ENCODE measurements around the gene ECEL1.

The ECEL1 gene

GRCh38 chr2:232523402-232523681 lies 35.7 kb upstream of the ECEL1 start:
- peaks cover 0 to 9% of the 10 kb centered on the region in 2 experiments for H3K4me1 ChIP-seq (ENCODE audit: control insufficient read depth in 1 of 2, insufficient read depth in 1 of 2, low read depth in 1 of 2, low read length in 1 of 2)
- H3K9me3 ChIP-seq = no peaks in the 10 kb centered on the region
- no peak overlapping the region for H3K27ac ChIP-seq
- no peaks in the 10 kb centered on the region for H3K36me3 ChIP-seq
- peaks cover 98% of the 10 kb centered on the region for H3K27me3 ChIP-seq
- no peak for TF ChIP-seq CTCF (IDR thresholded peaks at IDR 0.05)
- no peak overlapping the region for H3K4me3 ChIP-seq (ENCODE audit: low read depth in 1 of 2, low read length in 1 of 2)

GRCh38 chr2:232522623-232523401 lies 35.2 kb upstream of the ECEL1 start:
- Histone ChIP-seq H3K36me3 (no peaks in the 10 kb centered on the region), H3K27me3 (peaks cover 93% of the 10 kb centered on the region), H3K9me3 (no peaks in the 10 kb centered on the region), H3K4me1 (ENCODE audit: control insufficient read depth in 1 of 2, insufficient read depth in 1 of 2, low read depth in 1 of 2, low read length in 1 of 2) (peaks cover 0 to 9% of the 10 kb centered on the region in 2 experiments), H3K27ac (no peak overlapping the region), H3K4me3 (ENCODE audit: low read depth in 1 of 2, low read length in 1 of 2) (no peak overlapping the region)
- TF ChIP-seq CTCF (IDR thresholded peaks at IDR 0.05) = no peak

GRCh38 chr2:232521959-232522622 lies 34.5 kb upstream of the ECEL1 start:
- H3K36me3 ChIP-seq = no peaks in the 10 kb centered on the region
- peak overlapping the region in 1 of 2 experiments; percentile 7 for H3K4me3 ChIP-seq (ENCODE audit: low read depth in 1 of 2, low read length in 1 of 2)
- H3K27me3 ChIP-seq = peaks cover 86% of the 10 kb centered on the region
- no peaks in the 10 kb centered on the region for H3K9me3 ChIP-seq
- H3K27ac ChIP-seq = no peak overlapping the region
- H3K4me1 ChIP-seq (ENCODE audit: control insufficient read depth in 1 of 2, insufficient read depth in 1 of 2, low read depth in 1 of 2, low read length in 1 of 2) = peaks cover 0 to 9% of the 10 kb centered on the region in 2 experiments
- peak; percentile 75 for TF ChIP-seq CTCF (IDR thresholded peaks at IDR 0.05)

GRCh38 chr2:232521098-232521497 lies 33.5 kb upstream of the ECEL1 start:
- Histone ChIP-seq H3K36me3 (no peaks in the 10 kb centered on the region), H3K4me3 (ENCODE audit: low read depth in 1 of 2, low read length in 1 of 2) (no peak overlapping the region), H3K27ac (no peak overlapping the region), H3K4me1 (ENCODE audit: control insufficient read depth in 1 of 2, insufficient read depth in 1 of 2, low read depth in 1 of 2, low read length in 1 of 2) (peaks cover 0 to 9% of the 10 kb centered on the region in 2 experiments), H3K9me3 (no peaks in the 10 kb centered on the region), H3K27me3 (peaks cover 76% of the 10 kb centered on the region)
- no peak for TF ChIP-seq CTCF (IDR thresholded peaks at IDR 0.05)

- Histone ChIP-seq H3K9me3 (no peaks in the 10 kb centered on the region), H3K27me3 (peaks cover 70% of the 10 kb centered on the region), H3K4me1 (ENCODE audit: control insufficient read depth in 1 of 2, insufficient read depth in 1 of 2, low read depth in 1 of 2, low read length in 1 of 2) (peaks cover 0 to 9% of the 10 kb centered on the region in 2 experiments), H3K36me3 (no peaks in the 10 kb centered on the region), H3K4me3 (ENCODE audit: low read depth in 1 of 2, low read length in 1 of 2) (no peak overlapping the region), H3K27ac (no peak overlapping the region)
- TF ChIP-seq CTCF (IDR thresholded peaks at IDR 0.05) = no peak
Measured at GRCh38 chr2:232520489-232520888, 32.9 kb upstream of the ECEL1 start.

All from neutrophil (primary cell).